HCT116 (cell line): ENCODE results near the gene ACRBP. TPM values are rescaled to one million over a fixed set of nuclear protein-coding genes. Genes with fewer than 3 reads are reported as not detected.

Source experiments
- ATAC-seq: fragments of 200-7000 bp; cut with Tn5 transposase; 2 replicates; pipeline ENCODE4 v1.9.1; 2020; ENCODE audit warnings: mild to moderate bottlenecking, moderate library complexity
- BruUV-seq: library from RNA; stranded (reverse); fragments of 400-500 nt; replicated peaks from 2 replicates; lab custom pipeline; 2021; lab: Mats Ljungman, UMichigan
- CTCF ChIA-PET: fragments of 300-600 bp; sonication (Branson Sonifier 250); formaldehyde crosslinking; loops from one replicate; lab custom pipeline; 2021; ENCODE audit warnings: antibody characterized with exemption; lab: Charles Lee
- POLR2A ChIA-PET: fragments of 300-600, 350-600 bp; sonication (Branson Sonifier 250); formaldehyde crosslinking; loops from one replicate; lab custom pipeline; 2021; ENCODE audit warnings: antibody characterized with exemption; lab: Charles Lee
- RAD21 ChIA-PET, 2 experiments: fragments of 300-600 bp; sonication (Branson Sonifier 250); formaldehyde crosslinking; loops; one replicate each; lab custom pipeline; 2023; ENCODE audit warnings: low total read pairs in 2 of 2; ENCODE audit not compliant: uncharacterized antibody in 2 of 2, unreplicated experiment in 2 of 2, low non-redundant PET in 1 of 2; lab: Charles Lee
- DNase-seq: peaks from one replicate; pipeline ENCODE4 v3.0.0-alpha.2; 2010; ENCODE audit warnings: low read depth, low spot score
- H2AFZ ChIP-seq: fragments of 200-600 bp; shearing (Covaris generic), sonication (generic); 2 replicates; pipeline ENCODE4 v1.6.1; 2017; ENCODE audit warnings: low read depth, mixed run types, mixed read lengths, antibody characterized with exemption, low read length; ENCODE audit not compliant: poor library complexity, severe bottlenecking
- H3K27ac ChIP-seq: 2 replicates; pipeline ENCODE4 v1.5.1; 2012; ENCODE audit warnings: low read depth, low read length
- H3K27me3 ChIP-seq: fragments of 200-600 bp; sonication (generic); 2 replicates; pipeline ENCODE4 v1.6.1; 2016; ENCODE audit warnings: mixed run types, low read length, mixed read lengths; ENCODE audit not compliant: insufficient read depth
- H3K36me3 ChIP-seq, 2 experiments: fragments of 200-500 bp in 1 of 2; fragments of 200-600 bp in 1 of 2; sonication (Bioruptor generic) in 1 of 2; sonication (generic) in 1 of 2; 2 replicates each; pipeline versions ENCODE4 v1.5.1 to v1.6.1; 2014 to 2016; ENCODE audit warnings: low read length in 2 of 2, inconsistent platforms in 1 of 2, mixed read lengths in 1 of 2, mixed run types in 1 of 2; ENCODE audit not compliant: insufficient read depth in 2 of 2, control insufficient read depth in 1 of 2
- H3K4me1 ChIP-seq, 2 experiments: fragments of 200-600 bp in 1 of 2; sonication (generic) in 1 of 2; 2 replicates each; pipeline versions ENCODE4 v1.5.1 to v1.6.1; 2012 to 2017; ENCODE audit warnings: low read length in 2 of 2, inconsistent platforms in 1 of 2, mild to moderate bottlenecking in 1 of 2, mixed read lengths in 1 of 2, mixed run types in 1 of 2, moderate library complexity in 1 of 2; ENCODE audit not compliant: insufficient read depth in 2 of 2, control insufficient read depth in 1 of 2
- H3K4me2 ChIP-seq: fragments of 200-600 bp; sonication (generic); 2 replicates; pipeline ENCODE4 v1.6.1; 2017; ENCODE audit warnings: mixed run types, low read length, mixed read lengths
- H3K4me3 ChIP-seq, 2 experiments: fragments of 200-600 bp in 1 of 2; sonication (generic) in 1 of 2; replicated peaks in 1 of 2; 2 replicates each; pipeline ENCODE4 v1.5.1; 2011 to 2016; ENCODE audit warnings: low read length in 2 of 2, control low read depth in 1 of 2, low read depth in 1 of 2, mild to moderate bottlenecking in 1 of 2, mixed read lengths in 1 of 2, mixed run types in 1 of 2
- H3K79me2 ChIP-seq: fragments of 200-600 bp; sonication (generic); 2 replicates; pipeline ENCODE4 v1.6.1; 2017; ENCODE audit warnings: mild to moderate bottlenecking, mixed run types, low read length, moderate library complexity, mixed read lengths; ENCODE audit not compliant: insufficient read depth
- H3K9ac ChIP-seq: fragments of 200-600 bp; sonication (generic); 2 replicates; pipeline ENCODE4 v1.6.1; 2016; ENCODE audit warnings: low read length, mixed read lengths
- H3K9me2 ChIP-seq: fragments of 200-600 bp; sonication (generic), shearing (Covaris generic); 2 replicates; pipeline ENCODE4 v1.6.1; 2017; ENCODE audit warnings: mixed run types, mild to moderate bottlenecking, moderate library complexity; ENCODE audit not compliant: insufficient read depth
- H3K9me3 ChIP-seq, 2 experiments: fragments of 200-500 bp in 1 of 2; fragments of 200-600 bp in 1 of 2; sonication (Bioruptor generic) in 1 of 2; sonication (generic) in 1 of 2; 2 replicates each; pipeline ENCODE4 v1.6.1; 2014 to 2017; ENCODE audit warnings: low read length in 2 of 2, mixed read lengths in 2 of 2, inconsistent platforms in 1 of 2, low read depth in 1 of 2, mild to moderate bottlenecking in 1 of 2, mixed run types in 1 of 2, moderate library complexity in 1 of 2; ENCODE audit not compliant: control insufficient read depth in 1 of 2, insufficient read depth in 1 of 2
- H4K20me1 ChIP-seq: fragments of 200-600 bp; sonication (generic), shearing (Covaris generic); 2 replicates; pipeline ENCODE4 v1.6.1; 2017; ENCODE audit warnings: mixed run types, mild to moderate bottlenecking, moderate library complexity; ENCODE audit not compliant: insufficient read depth
- CBX3 ChIP-seq: IDR thresholded peaks from 2 replicates; pipeline ENCODE4 v1.6.1; 2012; ENCODE audit warnings: low read depth
- CEBPB ChIP-seq: IDR thresholded peaks from 2 replicates; pipeline ENCODE4 v1.6.1; 2012; ENCODE audit warnings: low read depth
- ELF1 ChIP-seq: IDR thresholded peaks from 2 replicates; pipeline ENCODE4 v1.6.1; 2012; ENCODE audit warnings: low read depth, borderline replicate concordance
- EZH2phosphoT487 ChIP-seq: fragments of 200-600 bp; IDR thresholded peaks from 2 replicates; pipeline ENCODE4 v1.6.1; 2018; ENCODE audit warnings: antibody characterized with exemption, borderline replicate concordance
- FOSL1 ChIP-seq: IDR thresholded peaks from 2 replicates; pipeline ENCODE4 v1.6.1; 2012; ENCODE audit warnings: low read depth
- JUND ChIP-seq: IDR thresholded peaks from 2 replicates; pipeline ENCODE4 v1.6.1; 2012
- SIN3A ChIP-seq: IDR thresholded peaks from 2 replicates; pipeline ENCODE4 v1.6.1; 2012; ENCODE audit warnings: low read depth
- SRF ChIP-seq: IDR thresholded peaks from 2 replicates; pipeline ENCODE4 v1.6.1; 2012; ENCODE audit warnings: low read depth
- TCF7L2 ChIP-seq: IDR thresholded peaks from 2 replicates; pipeline ENCODE4 v1.7.0; 2011; ENCODE audit warnings: borderline replicate concordance, inconsistent platforms; ENCODE audit not compliant: insufficient read depth, insufficient read length; ENCODE audit errors: extremely low read depth
- ZFX ChIP-seq: fragments of 450-650 bp; IDR thresholded peaks from 2 replicates; pipeline ENCODE4 v1.6.1; 2017
- intact Hi-C: fragments of 100-400 bp; cut with micrococcal nuclease; formaldehyde crosslinking; loops from 2 replicates; pipeline ENCODE4 v1.10.0; 2022
- total RNA-seq: library from RNA; stranded (reverse); gene quantifications from one replicate; pipeline ENCODE4 v1.2.1, GENCODE V29; 2021; ENCODE audit not compliant: unreplicated experiment
- TF ChIP-seq, protein P1 (sequence below): IDR thresholded peaks from 2 replicates; pipeline ENCODE4 v1.6.1; 2012; ENCODE audit warnings: low read depth
- TF ChIP-seq, protein P2 (sequence below): IDR thresholded peaks from 2 replicates; pipeline ENCODE4 v1.6.1; 2011; ENCODE audit warnings: mild to moderate bottlenecking, low read length, moderate library complexity; ENCODE audit not compliant: insufficient replicate concordance; ENCODE audit errors: extremely low read depth
- TF ChIP-seq, protein P3 (sequence below): IDR thresholded peaks from 2 replicates; pipeline ENCODE4 v1.6.1; 2012

The ACRBP gene
- total RNA-seq, 1 experiment from 2014 or later: 1.0 TPM

DNA sequence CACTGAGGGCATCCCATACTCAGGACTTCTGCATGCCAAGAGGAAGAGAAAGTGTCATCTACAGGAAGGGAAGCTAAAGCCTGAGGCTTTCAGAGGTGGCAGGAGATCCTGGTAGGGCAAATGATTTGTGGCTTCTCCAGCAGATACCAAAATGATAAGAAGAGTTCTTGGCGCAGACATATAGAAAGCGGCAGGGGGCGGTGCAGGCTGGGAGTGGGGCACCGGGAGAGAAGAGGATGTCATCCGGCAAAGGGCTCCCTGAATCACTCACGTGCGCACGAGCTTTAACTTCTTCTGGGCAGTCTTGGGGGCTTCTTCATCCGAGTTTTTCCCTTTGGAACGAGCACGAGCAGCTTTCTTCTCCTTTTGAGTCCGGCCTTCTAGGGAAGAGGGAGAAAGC lies 5.2 kb upstream of the ACRBP start:
- H2AFZ ChIP-seq: no peak overlapping the region
- no peaks in the 10 kb centered on the region for H3K79me2 ChIP-seq
- ChIA-PET POLR2A (no interaction called here), CTCF (no interaction called here), RAD21 (no interaction called here)
- TF ChIP-seq TCF7L2 (no peak), ZFX (no peak), SRF (no peak), SIN3A (no peak), FOSL1 (no peak), CEBPB (no peak), EZH2phosphoT487 (no peak), CBX3 (no peak), JUND (no peak), ELF1 (no peak)
- TF ChIP-seq, protein P1, sequence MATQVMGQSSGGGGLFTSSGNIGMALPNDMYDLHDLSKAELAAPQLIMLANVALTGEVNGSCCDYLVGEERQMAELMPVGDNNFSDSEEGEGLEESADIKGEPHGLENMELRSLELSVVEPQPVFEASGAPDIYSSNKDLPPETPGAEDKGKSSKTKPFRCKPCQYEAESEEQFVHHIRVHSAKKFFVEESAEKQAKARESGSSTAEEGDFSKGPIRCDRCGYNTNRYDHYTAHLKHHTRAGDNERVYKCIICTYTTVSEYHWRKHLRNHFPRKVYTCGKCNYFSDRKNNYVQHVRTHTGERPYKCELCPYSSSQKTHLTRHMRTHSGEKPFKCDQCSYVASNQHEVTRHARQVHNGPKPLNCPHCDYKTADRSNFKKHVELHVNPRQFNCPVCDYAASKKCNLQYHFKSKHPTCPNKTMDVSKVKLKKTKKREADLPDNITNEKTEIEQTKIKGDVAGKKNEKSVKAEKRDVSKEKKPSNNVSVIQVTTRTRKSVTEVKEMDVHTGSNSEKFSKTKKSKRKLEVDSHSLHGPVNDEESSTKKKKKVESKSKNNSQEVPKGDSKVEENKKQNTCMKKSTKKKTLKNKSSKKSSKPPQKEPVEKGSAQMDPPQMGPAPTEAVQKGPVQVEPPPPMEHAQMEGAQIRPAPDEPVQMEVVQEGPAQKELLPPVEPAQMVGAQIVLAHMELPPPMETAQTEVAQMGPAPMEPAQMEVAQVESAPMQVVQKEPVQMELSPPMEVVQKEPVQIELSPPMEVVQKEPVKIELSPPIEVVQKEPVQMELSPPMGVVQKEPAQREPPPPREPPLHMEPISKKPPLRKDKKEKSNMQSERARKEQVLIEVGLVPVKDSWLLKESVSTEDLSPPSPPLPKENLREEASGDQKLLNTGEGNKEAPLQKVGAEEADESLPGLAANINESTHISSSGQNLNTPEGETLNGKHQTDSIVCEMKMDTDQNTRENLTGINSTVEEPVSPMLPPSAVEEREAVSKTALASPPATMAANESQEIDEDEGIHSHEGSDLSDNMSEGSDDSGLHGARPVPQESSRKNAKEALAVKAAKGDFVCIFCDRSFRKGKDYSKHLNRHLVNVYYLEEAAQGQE: no peak
- TF ChIP-seq, protein P2, sequence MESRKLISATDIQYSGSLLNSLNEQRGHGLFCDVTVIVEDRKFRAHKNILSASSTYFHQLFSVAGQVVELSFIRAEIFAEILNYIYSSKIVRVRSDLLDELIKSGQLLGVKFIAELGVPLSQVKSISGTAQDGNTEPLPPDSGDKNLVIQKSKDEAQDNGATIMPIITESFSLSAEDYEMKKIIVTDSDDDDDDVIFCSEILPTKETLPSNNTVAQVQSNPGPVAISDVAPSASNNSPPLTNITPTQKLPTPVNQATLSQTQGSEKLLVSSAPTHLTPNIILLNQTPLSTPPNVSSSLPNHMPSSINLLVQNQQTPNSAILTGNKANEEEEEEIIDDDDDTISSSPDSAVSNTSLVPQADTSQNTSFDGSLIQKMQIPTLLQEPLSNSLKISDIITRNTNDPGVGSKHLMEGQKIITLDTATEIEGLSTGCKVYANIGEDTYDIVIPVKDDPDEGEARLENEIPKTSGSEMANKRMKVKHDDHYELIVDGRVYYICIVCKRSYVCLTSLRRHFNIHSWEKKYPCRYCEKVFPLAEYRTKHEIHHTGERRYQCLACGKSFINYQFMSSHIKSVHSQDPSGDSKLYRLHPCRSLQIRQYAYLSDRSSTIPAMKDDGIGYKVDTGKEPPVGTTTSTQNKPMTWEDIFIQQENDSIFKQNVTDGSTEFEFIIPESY: no peak
- TF ChIP-seq, protein P3, sequence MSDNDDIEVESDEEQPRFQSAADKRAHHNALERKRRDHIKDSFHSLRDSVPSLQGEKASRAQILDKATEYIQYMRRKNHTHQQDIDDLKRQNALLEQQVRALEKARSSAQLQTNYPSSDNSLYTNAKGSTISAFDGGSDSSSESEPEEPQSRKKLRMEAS: no peak
- intact Hi-C loops: no loop called here
- no peak overlapping the region for H3K4me2 ChIP-seq
- H3K4me3 ChIP-seq: no peak overlapping the region
- H4K20me1 ChIP-seq: no peaks in the 10 kb centered on the region
- no peaks in the 10 kb centered on the region for H3K9me3 ChIP-seq
- no TSS peak for BruUV-seq
- no peaks in the 10 kb centered on the region for H3K4me1 ChIP-seq
- ATAC-seq: no peak
- H3K27ac ChIP-seq: no peak overlapping the region
- H3K27me3 ChIP-seq: no peaks in the 10 kb centered on the region
- no peak overlapping the region for H3K9ac ChIP-seq
- peaks cover 9 to 10% of the 10 kb centered on the region in 2 experiments; a peak in 2 of 4 replicates for H3K36me3 ChIP-seq
- H3K9me2 ChIP-seq: no peaks in the 10 kb centered on the region
- DNase-seq: no peak
